Stimulated activated naive CD8-positive, alpha-beta T cell treated with anti-CD3 and anti-CD28 coated beads, Interleukin-15, amount 100 ng/mL, for 72 hours (primary cell): ENCODE measurements around the gene SIAE.

Experiments used
- ATAC-seq: fragments of 150-1000 bp; cut with Tn5 transposase; 2 replicates; pipeline ENCODE4 v1.10.0; 2021; ENCODE audit warnings: mild to moderate bottlenecking, moderate library complexity
- DNase-seq, 2 donors: peaks; one replicate each; pipeline ENCODE4 v3.0.0; 2021 to 2022
- H3K27ac Mint-ChIP-seq, 2 donors: one replicate each; pipeline ENCODE4 v1.8.0; 2022; ENCODE audit warnings: mild to moderate bottlenecking in 2 of 2, mixed read lengths in 2 of 2, moderate library complexity in 2 of 2
- H3K27me3 Mint-ChIP-seq: one replicate; pipeline ENCODE4 v1.8.0; 2022; ENCODE audit warnings: mixed read lengths
- H3K4me1 Mint-ChIP-seq: one replicate; pipeline ENCODE4 v1.8.0; 2022; ENCODE audit warnings: mild to moderate bottlenecking, mixed read lengths
- H3K4me3 Mint-ChIP-seq, 2 donors: one replicate each; pipeline ENCODE4 v1.8.0; 2022; ENCODE audit warnings: mild to moderate bottlenecking in 2 of 2, mixed read lengths in 2 of 2, moderate library complexity in 1 of 2
- H3K9me3 Mint-ChIP-seq, 2 donors: one replicate each; pipeline ENCODE4 v1.8.0; 2022; ENCODE audit warnings: mixed read lengths in 2 of 2

SIAE gene

GRCh38 chr11:124583781-124584180 is 89.8 kb downstream of the SIAE start:
- no peak for ATAC-seq
- Mint-ChIP-seq H3K27ac (no peak overlapping the region), H3K4me1 (no peaks in the 10 kb centered on the region), H3K27me3 (peaks cover 21% of the 10 kb centered on the region), H3K4me3 (no peak overlapping the region), H3K9me3 (no peaks in the 10 kb centered on the region)
- no peak for DNase-seq
